GM18526 (cell line): ENCODE measurements around the gene C19orf47.

Source experiments
- POLR2A ChIP-seq: IDR thresholded peaks from 3 replicates; pipeline ENCODE4 v1.6.1; 2011; ENCODE audit not compliant: insufficient read length; ENCODE audit errors: extremely low read depth

The C19orf47 gene

DNA sequence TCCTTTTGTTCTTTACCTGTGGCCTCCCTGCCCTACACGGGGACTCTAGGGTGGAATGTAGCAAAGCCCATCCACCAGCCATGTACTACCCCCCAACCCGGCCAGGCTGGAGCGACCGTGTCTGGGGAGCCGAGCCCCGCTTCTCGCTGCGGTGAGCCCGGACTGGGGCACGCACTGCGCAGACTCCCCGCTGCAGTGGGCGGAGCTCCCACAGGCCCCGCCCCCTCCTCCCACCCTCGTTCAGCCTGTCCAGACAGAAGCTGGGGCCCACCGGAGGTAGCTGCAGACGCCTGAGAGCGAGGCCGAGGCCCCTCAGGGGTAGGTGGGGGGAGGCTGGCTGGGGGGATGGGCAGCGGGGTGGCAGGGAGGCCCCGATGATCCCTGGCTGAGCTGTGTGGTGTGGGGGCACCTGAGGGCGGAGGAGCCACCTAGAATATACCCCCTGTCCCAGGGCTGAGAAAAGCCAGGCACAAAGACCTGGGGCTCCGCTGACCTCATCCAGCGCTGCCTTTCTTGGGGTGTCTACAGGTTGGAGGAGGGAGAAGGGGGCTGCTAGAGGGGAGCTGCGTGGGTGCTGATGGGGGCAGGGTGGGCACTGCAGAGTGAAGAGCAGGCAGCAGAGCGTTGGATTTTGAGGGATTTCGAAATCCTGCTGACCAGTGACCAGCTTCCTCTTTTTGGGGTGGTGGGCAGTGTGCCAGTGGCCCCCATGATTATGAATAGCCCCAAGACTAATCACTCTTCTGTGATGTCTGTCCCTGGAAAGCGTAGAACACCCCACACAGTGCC is 17.6 kb upstream of the C19orf47 start:
- TF ChIP-seq POLR2A = peak; percentile 65

DNA sequence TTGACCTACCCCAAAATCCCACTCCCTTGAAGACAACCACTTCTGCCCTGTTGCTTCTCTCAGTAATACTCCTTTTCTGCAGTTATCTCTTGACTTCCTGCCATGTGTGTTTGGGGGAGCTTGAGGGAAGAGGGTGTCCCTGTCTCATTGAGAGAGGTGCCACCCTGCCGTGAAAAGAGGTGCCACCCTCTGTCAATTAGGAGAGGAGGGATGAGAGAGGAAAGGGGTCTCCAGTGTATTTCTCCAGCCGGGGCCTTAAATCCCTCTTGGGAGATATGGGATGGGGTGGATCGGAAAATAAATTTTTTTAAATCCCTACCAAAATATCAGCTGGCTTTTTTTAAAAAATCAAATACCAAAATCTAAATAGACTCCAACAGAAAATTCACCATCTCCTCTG is 16.8 kb upstream of the C19orf47 start:
- TF ChIP-seq POLR2A = no peak

- no peak for TF ChIP-seq POLR2A
These were observed 14.9 kb upstream of the C19orf47 start for GRCh38 chr19:40363069-40363468.

DNA sequence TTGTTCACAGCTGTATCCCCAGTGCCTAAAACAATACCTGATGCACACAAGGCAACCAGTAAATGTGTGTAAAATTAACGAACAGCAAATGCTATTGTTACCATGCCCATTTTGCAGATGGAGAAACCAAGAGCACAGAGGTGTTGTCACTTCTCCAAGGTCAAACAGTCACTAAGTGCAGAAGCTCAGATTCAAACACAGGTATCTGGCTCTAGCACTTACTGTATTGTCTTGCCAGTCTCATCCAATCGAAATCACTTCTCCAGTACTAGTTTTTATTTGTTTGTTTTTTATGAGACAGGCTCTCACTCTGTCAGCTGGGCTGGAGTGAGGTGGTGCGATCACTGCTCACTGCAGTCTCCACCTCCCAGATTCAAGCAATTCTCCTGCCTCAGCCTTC is 14.0 kb upstream of the C19orf47 start:
- no peak for TF ChIP-seq POLR2A

- no peak for TF ChIP-seq POLR2A
These were observed 12.6 kb upstream of the C19orf47 start for GRCh38 chr19:40360708-40361241.

DNA sequence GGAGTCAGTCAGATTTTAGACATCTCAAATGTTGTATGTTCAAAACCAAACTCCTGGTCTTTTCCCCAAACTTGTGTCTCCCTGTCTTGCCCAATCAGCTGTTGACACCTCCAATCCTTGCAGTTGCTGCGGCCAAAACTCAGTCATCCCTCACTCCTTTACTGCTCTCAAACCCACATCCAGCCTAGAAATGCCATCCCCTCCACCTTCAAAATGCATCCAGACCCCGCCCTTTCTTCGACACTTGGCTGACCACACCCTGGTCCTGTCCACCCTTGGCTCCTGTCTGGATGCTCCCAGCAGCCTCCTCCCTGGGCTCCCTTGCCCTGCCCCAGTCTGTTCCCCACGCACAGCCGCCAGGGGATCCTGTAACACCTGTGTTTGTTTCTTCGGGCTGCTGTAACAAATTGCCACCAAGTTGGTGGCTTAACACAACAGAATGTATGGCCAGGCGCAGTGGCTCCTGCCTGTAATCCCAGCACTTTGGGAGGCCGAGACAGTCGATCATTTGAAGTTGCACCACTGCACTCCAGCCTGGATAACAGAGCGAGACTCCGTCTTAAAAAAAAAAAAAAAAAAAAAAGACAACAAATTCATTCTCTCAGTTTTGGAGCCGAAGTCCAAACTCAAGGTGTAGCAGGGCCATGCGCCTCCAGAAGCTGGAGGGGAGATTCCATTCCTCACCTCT is 12.0 kb upstream of the C19orf47 start:
- no peak for TF ChIP-seq POLR2A

DNA sequence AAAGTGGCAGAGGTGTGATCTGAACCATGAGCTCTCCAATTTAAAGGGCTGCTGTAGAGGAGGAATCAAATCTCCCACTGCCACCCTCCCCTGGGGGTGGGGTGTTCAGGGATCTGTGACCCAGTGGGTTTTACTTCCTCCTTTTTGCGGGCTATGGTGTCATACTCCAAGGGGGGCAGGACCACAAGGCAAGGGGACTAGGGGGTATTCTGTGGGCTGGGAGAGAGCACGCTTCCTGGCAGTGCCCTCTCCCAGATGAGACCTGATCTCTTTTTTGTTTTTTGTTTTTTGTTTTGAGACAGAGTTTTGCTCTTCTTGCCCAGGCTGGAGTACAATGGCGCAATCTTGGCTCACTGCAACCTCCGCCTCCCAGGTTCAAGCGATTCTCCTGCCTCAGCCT is 10.6 kb upstream of the C19orf47 start:
- TF ChIP-seq POLR2A = no peak

DNA sequence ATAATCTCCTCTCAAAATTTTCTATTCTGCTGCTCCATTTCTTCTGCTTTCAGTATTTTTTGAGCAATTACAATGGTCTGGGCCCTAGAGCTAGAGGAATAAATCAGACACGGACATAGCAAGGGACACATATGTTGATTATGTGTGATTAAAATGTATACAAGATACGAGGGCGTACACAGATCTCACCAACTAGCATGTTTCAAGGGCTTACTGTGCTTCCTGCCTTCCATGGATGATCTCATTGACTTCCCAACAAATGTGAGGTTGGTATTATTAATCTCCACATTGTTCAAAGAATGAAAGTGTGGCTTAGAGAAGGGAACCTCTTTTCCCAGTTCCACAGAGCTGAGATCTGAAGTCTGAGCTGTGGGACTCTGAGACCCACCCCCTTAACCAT is 9.4 kb upstream of the C19orf47 start:
- no peak for TF ChIP-seq POLR2A

- no peak for TF ChIP-seq POLR2A
These were observed 8.7 kb upstream of the C19orf47 start for GRCh38 chr19:40356681-40357595.

- TF ChIP-seq POLR2A = no peak
These were observed 7.9 kb upstream of the C19orf47 start for GRCh38 chr19:40355975-40356680.

DNA sequence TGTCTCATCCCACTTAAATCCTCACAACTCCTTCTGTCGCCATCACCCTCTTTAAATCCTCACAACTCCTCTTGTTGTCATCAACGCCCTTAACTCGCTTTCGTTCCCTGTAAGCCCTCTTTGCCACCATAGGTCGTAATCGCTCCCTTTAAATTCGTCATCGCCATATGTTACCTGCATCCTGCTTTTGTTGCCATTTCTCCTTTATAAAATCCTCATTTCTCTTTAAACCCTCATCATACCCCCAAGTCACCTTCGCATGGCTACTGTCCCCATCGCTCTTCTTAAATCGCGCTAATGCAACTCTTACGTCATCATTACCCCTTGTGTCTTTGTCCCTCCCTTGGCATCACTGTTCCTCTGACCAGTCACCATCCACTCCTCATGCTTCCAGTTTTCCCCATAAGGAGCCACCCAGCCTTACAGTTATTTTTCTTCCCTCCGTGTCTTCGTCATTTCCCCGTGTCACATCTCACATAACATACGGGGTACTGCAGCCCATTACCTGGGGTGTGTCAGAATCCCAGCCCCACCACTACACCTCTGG is 837 bp upstream of the C19orf47 start:
- no peak for TF ChIP-seq POLR2A

GRCh38 chr19:40344422-40344821 is 3.8 kb downstream of the C19orf47 start:
- no peak for TF ChIP-seq POLR2A

DNA sequence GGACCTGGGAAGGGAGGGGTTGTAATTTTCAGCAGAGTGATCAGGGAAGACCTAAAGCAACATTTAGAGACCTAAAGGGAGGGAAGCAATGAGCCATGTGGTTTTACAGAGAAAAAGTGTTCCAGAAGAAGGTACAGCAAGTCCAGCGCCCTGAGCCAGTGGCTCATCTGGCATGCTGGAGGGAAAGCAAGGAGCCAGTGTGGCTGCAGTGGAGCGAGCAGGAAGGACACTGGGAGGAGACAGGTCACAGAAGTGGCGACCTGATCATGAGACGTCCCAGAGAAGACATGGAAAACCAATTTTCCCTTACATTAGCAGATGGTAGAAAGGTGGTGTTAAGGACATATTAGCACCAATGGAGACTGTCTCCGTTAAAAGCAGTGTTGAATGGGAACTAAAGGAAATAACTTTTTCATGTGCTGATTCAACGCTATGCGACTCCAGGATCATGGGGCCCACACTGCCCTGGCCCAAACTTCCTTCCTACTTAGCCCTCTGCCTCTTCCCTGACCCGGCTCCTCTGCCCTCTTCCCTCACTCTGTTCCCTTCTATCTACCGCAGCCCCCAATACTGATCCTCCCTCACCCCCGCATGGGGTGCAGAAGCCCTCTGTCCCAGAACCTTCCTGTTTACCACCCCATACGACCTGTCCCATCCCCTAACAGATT is 5.4 kb downstream of the C19orf47 start:
- no peak for TF ChIP-seq POLR2A
